Activated gamma-delta T cell (primary cell): ENCODE measurements around the gene TSPYL2.

Source experiments
- DNase-seq: peaks from one replicate; lab custom pipeline; 2025; lab: John Stamatoyannopoulos, UW

The TSPYL2 gene

DNA sequence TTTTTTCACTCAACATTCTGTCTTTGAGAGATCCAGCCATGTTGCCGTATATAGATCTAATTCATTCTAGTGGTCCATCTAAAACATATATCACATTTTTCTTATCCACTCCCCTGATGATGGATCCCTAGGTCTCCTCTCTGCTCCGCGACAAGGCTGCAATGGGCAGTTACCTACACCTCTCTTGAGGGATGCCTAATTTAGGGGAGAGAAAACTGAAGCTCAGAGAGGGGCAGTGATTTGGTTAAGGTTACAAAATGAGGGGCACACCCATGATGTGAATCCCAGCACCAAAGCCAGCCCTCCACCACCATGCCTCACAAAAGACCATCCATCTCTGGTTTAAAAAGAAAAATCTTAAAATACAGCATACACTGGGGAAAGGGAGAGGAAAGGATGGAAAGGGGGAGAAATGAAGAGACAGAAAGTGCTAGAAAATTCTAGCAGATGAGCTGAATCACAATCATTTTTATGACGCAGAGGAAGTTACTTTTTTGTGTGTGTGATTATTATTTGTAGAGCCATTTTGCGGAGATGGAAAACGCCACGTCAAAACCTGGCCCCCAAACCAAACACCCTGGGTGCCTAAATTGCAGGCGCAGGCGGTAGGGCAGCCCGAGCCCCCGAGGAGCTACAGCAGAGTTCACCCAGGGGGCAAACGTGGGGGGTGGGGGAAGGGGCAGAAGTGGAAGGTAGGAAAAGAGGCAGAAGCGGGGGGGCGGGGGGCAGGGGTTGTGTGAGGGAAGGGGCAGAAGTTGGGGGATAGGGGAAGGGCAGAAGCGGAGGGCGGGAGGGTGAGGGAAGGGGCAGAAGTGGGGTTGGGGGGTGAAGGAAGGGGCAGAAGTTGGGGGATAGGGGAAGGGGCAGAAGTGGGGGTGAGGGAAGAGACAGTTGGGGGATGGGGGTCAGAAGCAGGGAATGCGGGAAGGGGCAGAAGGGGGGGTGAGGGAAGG, 1.3 kb upstream of the TSPYL2 start:
- DNase-seq, result no peak

DNA sequence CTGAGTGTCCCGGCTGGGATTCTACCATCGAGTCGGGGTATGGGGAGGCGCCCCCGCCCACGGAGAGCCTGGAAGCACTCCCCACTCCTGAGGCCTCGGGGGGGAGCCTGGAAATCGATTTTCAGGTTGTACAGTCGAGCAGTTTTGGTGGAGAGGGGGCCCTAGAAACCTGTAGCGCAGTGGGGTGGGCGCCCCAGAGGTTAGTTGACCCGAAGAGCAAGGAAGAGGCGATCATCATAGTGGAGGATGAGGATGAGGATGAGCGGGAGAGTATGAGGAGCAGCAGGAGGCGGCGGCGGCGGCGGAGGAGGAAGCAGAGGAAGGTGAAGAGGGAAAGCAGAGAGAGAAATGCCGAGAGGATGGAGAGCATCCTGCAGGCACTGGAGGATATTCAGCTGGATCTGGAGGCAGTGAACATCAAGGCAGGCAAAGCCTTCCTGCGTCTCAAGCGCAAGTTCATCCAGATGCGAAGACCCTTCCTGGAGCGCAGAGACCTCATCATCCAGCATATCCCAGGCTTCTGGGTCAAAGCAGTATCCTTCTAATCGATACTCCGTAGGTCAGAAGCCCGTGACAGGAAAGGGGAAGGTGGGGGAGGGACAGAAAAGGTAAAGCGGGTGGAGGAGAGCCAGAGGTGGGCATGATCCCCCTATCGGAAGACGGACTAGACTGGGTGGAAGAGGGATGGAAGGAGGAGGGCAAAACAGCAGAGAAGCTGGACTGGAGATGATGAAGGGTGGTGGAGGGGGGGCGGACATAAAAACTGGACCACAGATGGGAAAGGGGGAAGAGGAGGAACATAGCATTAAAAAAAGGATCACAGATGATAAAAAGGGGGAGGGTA, 828 bp downstream of the TSPYL2 start:
- no peak for DNase-seq

GRCh38 chrX:53084043-53084570, 1.9 kb downstream of the TSPYL2 start:
- DNase-seq, result no peak

DNA sequence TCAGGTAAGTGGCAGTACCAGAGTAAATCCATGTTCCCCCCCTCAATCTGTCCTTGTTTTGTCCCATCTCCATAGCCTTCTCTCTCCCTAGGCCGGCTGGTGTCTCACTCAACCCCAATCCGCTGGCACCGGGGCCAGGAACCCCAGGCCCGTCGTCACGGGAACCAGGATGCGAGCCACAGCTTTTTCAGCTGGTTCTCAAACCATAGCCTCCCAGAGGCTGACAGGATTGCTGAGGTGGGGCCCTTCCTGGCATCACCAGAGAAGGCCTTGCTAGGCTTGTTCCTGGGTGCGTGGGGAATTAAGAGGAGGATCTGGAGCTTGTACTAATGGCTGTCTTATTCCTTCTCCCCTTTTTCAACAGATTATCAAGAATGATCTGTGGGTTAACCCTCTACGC, 2.7 kb downstream of the TSPYL2 start:
- no peak for DNase-seq

DNA sequence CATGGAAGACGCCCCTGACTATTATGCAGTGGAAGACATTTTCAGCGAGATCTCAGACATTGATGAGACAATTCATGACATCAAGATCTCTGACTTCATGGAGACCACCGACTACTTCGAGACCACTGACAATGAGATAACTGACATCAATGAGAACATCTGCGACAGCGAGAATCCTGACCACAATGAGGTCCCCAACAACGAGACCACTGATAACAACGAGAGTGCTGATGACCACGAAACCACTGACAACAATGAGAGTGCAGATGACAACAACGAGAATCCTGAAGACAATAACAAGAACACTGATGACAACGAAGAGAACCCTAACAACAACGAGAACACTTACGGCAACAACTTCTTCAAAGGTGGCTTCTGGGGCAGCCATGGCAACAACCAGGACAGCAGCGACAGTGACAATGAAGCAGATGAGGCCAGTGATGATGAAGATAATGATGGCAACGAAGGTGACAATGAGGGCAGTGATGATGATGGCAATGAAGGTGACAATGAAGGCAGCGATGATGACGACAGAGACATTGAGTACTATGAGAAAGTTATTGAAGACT, 3.6 kb downstream of the TSPYL2 start:
- DNase-seq, result no peak

DNA sequence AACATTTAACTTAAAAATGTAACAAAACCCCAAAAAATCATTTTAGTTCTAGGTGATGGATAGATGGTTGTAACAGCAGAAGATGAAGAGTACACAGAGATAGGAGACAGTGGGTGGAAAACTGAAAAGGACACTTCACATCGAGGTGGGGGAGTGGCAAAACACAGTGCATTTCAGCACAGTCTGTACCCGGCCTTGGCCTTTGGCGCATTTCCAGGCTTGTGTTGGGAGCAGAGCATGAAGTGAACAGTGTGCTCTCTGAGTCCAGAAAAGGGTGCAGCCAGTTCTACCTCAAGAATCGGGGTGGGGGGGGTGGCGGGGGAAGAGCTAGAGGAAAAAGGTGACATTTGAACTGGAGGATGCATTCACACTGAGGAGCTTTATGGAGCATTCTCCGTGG, 4.3 kb downstream of the TSPYL2 start:
- DNase-seq, result no peak

GRCh38 chrX:53087388-53087831, 5.2 kb downstream of the TSPYL2 start:
- no peak for DNase-seq

DNA sequence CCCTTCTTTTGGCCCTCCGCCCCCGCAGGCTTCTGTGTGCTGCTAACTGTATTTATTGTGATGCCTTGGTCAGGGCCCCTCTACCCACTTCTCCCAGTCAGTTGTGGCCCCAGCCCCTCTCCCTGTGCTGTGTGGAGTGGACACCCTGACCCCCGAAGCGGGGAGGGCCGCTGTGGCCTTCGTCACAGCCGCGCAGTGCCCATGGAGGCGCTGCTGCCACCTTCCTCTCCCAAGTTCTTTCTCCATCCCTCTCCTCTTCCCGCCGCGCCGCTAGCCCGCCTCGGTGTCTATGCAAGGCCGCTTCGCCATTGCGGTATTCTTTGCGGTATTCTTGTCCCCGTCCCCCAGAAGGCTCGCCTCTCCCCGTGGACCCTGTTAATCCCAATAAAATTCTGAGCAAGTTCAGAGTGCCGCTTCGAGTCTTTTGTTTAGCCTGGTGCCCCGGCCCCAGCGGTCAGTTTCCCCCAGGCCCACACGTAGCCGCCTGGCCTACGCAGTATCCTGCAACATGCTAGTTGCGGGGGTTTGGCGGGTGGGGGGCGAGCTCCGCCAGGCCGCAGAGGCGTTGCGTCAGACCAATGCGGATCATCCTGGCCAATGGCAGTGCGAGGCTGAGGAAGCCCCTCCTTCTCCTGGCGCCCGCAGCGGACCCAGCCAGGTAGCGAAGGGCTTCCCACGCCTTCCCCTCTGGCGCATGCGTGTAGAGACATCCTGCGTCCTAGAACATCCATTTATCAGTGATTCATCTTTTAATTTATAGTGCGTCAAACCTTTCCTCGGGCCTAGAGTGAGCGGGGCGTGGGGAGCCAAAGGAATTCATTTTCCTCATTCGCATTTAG, 6.2 kb downstream of the TSPYL2 start:
- peak; percentile 51 for DNase-seq

GRCh38 chrX:53089224-53089842, 7.2 kb downstream of the TSPYL2 start:
- DNase-seq, result no peak

- no peak for DNase-seq
These were observed 7.8 kb downstream of the TSPYL2 start for GRCh38 chrX:53089925-53090324.

- no peak for DNase-seq
These were observed 9.2 kb downstream of the TSPYL2 start for GRCh38 chrX:53091354-53091753.

GRCh38 chrX:53093177-53093655, 11.0 kb downstream of the TSPYL2 start:
- DNase-seq, result peak; percentile 61

DNA sequence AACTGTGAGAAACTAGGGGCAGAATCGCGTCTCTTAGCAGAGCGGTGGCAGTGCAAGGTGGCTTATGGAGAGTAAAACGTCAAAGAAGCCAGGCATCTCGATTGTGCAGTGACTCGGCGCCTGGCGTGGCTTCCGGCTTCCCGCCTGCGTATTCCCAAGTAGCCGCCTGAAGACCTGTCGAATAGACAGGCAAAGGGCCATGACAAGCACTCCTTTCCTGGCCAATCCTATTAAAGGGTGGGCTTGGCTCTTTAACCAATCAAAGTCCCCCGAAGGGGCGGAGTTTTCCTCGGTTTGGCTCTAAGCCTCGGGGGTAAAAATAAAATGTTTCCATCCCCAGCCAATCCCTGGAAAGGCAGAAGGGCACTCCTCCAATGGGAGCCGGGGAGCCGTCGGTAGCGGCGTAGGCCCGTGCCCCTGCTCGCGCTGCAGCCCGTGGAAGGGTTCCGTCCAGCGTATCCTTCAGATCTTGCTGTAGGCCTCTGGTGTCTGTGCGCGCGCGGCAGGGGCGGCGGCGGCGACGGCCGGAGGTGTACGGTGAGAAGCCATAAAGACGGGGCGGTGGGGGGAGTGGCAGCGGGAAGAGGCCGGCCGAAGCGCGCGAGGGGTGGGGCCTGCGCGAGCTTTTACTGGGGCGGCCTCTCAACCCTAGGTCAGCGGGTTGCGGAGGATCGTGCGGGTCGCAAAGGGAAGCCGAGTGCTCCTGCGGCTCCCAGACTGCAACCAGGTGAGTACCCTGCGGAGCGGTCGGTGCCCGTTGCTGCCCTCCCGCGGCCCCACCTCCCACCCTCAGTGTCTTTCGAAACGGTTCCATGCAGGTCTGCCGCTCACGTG, 11.8 kb downstream of the TSPYL2 start, which contains the start of gene KANTR:
TSS of gene KANTR (plus strand) at position 395 of the 834 bp plus-strand sequence. CDS start 30,131 bp downstream, outside the sequence.
- DNase-seq, result peak; percentile 63

GRCh38 chrX:53094582-53094905, 12.4 kb downstream of the TSPYL2 start:
- DNase-seq, result no peak

- no peak for DNase-seq
These were observed 13.6 kb downstream of the TSPYL2 start for GRCh38 chrX:53095796-53096195.

DNA sequence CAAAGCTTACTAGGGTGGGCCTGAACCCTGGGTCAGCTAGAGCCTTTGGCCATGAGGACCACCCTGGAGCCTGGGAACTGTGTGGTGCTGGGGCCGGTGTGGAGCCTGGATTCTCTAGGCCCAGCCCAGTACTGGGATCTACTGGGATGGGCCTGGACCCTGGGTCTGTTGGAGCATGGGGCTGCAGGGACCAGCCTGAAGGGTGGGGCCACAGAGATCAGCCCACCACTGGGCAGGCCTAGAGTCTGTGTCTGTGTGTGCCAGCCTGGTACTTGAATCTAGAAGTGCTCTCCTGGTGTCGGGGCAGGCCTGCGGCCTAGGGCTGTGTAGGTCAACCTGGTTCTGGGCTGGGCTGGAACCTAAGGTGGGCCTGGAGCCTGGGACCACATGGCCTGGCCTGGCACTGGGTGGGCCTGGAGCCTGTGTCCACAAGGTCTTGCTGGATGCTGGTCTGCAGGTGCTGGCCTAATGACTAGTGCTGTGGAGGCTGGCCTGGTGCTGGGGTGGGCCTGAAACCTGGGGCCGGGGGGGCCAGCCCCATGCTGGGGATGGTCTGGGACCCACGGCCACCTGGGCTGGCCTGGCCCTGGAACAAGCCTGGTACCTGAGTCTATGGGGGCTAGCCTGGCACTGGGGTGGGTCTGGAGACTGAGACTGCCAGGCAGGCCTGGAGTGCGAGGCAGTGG, 32.8 kb downstream of the TSPYL2 start:
- DNase-seq, result no peak

- DNase-seq, result no peak
These were observed 33.3 kb downstream of the TSPYL2 start for GRCh38 chrX:53115550-53115874.

DNA sequence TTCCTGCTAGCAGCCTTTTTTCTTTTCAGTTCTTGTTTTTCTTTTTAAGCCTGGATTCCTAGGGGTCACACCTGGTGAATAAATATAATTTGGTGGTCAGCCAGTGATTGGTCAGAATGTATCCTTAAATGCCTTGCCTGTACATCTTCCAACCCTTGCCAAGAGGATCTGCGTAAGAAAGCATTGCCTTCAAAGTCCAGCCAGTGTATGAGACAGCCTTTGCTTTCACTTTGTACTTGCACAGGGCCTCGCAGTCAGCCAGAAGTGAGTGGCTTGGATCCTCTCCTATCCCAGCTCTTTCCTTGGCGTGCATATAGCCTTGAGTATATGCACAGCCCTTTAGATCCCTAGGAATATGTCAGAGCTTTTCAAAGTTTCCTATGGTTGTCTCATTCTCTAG, 33.9 kb downstream of the TSPYL2 start:
- no peak for DNase-seq

GRCh38 chrX:53122013-53122412, 39.8 kb downstream of the TSPYL2 start:
- no peak for DNase-seq
